Fibroblast of lung (primary cell): ENCODE measurements around the gene FDXR. TPM values are rescaled to one million over a fixed set of nuclear protein-coding genes. Genes with fewer than 3 reads are reported as not detected.

Experiments used
- DNase-seq, 2 donors: peaks; one replicate each; pipeline versions ENCODE4 v3.0.0 to v3.0.0-alpha.2; 2010; ENCODE audit warnings: low read depth in 2 of 2
- H2AFZ ChIP-seq: 2 replicates; pipeline ENCODE4 v1.5.1; 2012; ENCODE audit warnings: low read length, control low read depth, inconsistent platforms
- H3K27ac ChIP-seq: 2 replicates; pipeline ENCODE4 v1.5.1; 2011; ENCODE audit warnings: low read length, control low read depth; ENCODE audit not compliant: insufficient read depth
- H3K27me3 ChIP-seq: 2 replicates; pipeline ENCODE4 v1.5.1; 2011; ENCODE audit warnings: mild to moderate bottlenecking, low read length; ENCODE audit not compliant: control insufficient read depth, insufficient read depth
- H3K36me3 ChIP-seq: 2 replicates; pipeline ENCODE4 v1.5.1; 2011; ENCODE audit warnings: low read length; ENCODE audit not compliant: control insufficient read depth, insufficient read depth
- H3K4me1 ChIP-seq: 2 replicates; pipeline ENCODE4 v1.5.1; 2011; ENCODE audit warnings: low read length; ENCODE audit not compliant: control insufficient read depth, insufficient read depth; ENCODE audit errors: extremely low read depth
- H3K4me2 ChIP-seq: 2 replicates; pipeline ENCODE4 v1.5.1; 2011; ENCODE audit warnings: low read length, control low read depth; ENCODE audit not compliant: insufficient read depth; ENCODE audit errors: extremely low read depth
- H3K4me3 ChIP-seq, 4 experiments: fragments of 200-600 bp in 1 of 4; sonication (generic) in 1 of 4; replicated peaks in 1 of 4; 2 replicates each; pipeline ENCODE4 v1.5.1; 2011 to 2016; ENCODE audit warnings: low read length in 4 of 4, low read depth in 3 of 4, mild to moderate bottlenecking in 3 of 4, control low read depth in 2 of 4, inconsistent platforms in 1 of 4, mixed read lengths in 1 of 4; ENCODE audit not compliant: insufficient read depth in 1 of 4; ENCODE audit errors: control extremely low read depth in 1 of 4
- H3K79me2 ChIP-seq: 2 replicates; pipeline ENCODE4 v1.5.1; 2012; ENCODE audit warnings: mild to moderate bottlenecking, low read length, inconsistent platforms; ENCODE audit not compliant: control insufficient read depth, insufficient read depth
- H3K9ac ChIP-seq: 2 replicates; pipeline ENCODE4 v1.5.1; 2011; ENCODE audit warnings: mild to moderate bottlenecking, low read length, control low read depth; ENCODE audit not compliant: insufficient read depth
- H3K9me3 ChIP-seq: 2 replicates; pipeline ENCODE4 v1.5.1; 2012; ENCODE audit warnings: low read depth, low read length; ENCODE audit not compliant: control insufficient read depth, insufficient read depth
- H4K20me1 ChIP-seq: 2 replicates; pipeline ENCODE4 v1.5.1; 2011; ENCODE audit warnings: low read length; ENCODE audit not compliant: control insufficient read depth, insufficient read depth; ENCODE audit errors: extremely low read depth
- EZH2 ChIP-seq: IDR thresholded peaks from 2 replicates; pipeline ENCODE4 v1.5.1; 2012; ENCODE audit warnings: low read length, control low read depth, mild to moderate bottlenecking; ENCODE audit errors: missing control alignments
- polyA plus RNA-seq, 2 donors: library from polyadenylated mRNA; depleted of rRNA in 1 of 2; stranded (reverse) in 1 of 2; unstranded in 1 of 2; fragments of >200 nt; gene quantifications; 2 replicates each; pipeline ENCODE4 v1.2.1, GENCODE V29; 2011 to 2012; ENCODE audit warnings: missing spikeins in 1 of 2
- total RNA-seq: library from RNA; depleted of rRNA; stranded (reverse); fragments of >200 nt; gene quantifications from 2 replicates; pipeline ENCODE4 v1.2.1, GENCODE V29; 2014
- TF ChIP-seq, protein P1 (sequence below), 2 donors: IDR thresholded peaks in 1 of 2; conservative IDR thresholded peaks in 1 of 2; 1 replicate in 1 of 2; 2 replicates in 1 of 2; pipeline ENCODE4 v1.5.1; 2011 to 2012; ENCODE audit warnings: low read length in 2 of 2, control low read depth in 1 of 2, inconsistent platforms in 1 of 2, low read depth in 1 of 2, mild to moderate bottlenecking in 1 of 2

Gene FDXR
- total and polyA plus RNA-seq, 2 donors (not counting 1 experiment from before 2014, with no cell fraction given): 6.8 to 71.0 TPM

DNA sequence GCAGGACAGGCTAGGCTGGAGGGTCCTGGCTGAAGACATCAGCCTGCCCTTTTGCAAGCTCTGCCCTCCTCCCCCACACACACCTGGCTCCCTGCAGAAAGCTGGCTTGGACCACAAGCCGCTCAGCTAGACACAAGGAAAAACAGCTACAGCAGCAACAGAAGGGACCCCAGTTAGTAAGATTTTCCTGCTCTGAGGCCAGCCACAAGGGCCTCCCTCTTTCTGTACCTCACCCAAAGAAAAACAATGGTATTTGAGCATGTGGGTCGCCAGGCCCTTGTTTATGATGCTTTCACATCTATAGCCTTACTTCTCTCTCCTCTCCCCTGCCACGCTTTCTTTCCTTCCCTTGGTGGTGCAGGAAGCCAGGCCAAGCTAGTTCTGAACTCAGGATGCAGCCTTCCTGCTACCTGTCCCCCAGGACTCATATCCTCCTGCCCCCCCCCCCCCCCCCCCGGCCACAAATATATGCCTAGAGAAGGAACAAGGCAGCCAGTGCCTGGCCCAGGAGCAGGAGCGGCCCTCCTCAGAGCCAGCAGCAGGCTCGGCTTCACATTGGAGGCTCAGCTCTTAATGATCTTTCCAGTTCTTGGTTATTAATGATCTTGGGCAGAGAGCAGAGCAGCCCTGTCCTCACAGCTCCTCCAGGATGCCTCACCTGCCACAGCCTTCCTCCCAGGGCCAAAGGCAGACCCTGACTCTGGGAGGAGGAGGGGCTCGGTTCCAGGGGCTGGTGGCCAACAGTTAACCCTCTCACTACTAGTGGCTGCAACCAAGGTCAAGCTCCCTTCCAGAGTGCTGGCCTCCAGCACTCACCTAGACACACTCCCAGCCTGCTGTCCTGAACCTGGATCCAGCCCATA lies 32.6 kb downstream of the FDXR start:
- Histone ChIP-seq H3K4me2 (no peak overlapping the region), H3K27me3 (no peaks in the 10 kb centered on the region), H3K27ac (no peak overlapping the region), H3K79me2 (no peaks in the 10 kb centered on the region), H2AFZ (no peak overlapping the region), H3K4me3 (no peak overlapping the region), H3K36me3 (no peaks in the 10 kb centered on the region), H4K20me1 (no peaks in the 10 kb centered on the region), H3K9ac (no peak overlapping the region), H3K9me3 (no peaks in the 10 kb centered on the region), H3K4me1 (peaks cover 6% of the 10 kb centered on the region)
- DNase-seq: no peak
- TF ChIP-seq, protein P1, sequence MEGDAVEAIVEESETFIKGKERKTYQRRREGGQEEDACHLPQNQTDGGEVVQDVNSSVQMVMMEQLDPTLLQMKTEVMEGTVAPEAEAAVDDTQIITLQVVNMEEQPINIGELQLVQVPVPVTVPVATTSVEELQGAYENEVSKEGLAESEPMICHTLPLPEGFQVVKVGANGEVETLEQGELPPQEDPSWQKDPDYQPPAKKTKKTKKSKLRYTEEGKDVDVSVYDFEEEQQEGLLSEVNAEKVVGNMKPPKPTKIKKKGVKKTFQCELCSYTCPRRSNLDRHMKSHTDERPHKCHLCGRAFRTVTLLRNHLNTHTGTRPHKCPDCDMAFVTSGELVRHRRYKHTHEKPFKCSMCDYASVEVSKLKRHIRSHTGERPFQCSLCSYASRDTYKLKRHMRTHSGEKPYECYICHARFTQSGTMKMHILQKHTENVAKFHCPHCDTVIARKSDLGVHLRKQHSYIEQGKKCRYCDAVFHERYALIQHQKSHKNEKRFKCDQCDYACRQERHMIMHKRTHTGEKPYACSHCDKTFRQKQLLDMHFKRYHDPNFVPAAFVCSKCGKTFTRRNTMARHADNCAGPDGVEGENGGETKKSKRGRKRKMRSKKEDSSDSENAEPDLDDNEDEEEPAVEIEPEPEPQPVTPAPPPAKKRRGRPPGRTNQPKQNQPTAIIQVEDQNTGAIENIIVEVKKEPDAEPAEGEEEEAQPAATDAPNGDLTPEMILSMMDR (conservative IDR thresholded peaks at IDR 0.05 in 1 of 2, IDR thresholded peaks at IDR 0.05 in 1 of 2; ENCODE audit: low read depth in 1 of 2, low read length in 2 of 2): no peak
- TF ChIP-seq EZH2: no peak

DNA sequence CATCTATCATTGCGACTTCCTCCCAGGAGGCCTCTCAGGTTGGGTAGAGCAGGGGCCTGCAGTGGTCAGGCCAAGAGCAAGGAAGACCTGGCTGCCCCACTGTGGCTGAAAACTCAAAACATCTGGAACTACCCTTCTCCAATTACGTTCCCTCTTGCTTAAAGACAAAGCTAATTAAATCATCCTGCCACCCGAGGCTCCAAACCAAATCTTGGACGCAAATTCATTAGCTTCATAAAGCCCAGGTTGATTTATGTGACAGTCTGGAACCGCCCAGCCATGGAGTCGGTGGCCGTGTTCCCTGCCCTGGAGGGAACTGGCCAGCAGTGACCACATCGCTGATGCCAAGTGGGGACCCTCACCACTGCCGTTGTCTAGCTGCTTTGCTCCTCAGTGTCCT lies 34.5 kb downstream of the FDXR start:
- H3K27me3 ChIP-seq: no peaks in the 10 kb centered on the region
- H3K9ac ChIP-seq: no peak overlapping the region
- no peaks in the 10 kb centered on the region for H3K79me2 ChIP-seq
- H3K4me2 ChIP-seq: no peak overlapping the region
- H3K9me3 ChIP-seq: no peaks in the 10 kb centered on the region
- DNase-seq: no peak
- H2AFZ ChIP-seq: no peak overlapping the region
- H3K4me3 ChIP-seq: no peak overlapping the region
- no peaks in the 10 kb centered on the region for H3K36me3 ChIP-seq
- H3K4me1 ChIP-seq: peaks cover 6% of the 10 kb centered on the region
- no peak overlapping the region for H3K27ac ChIP-seq
- no peaks in the 10 kb centered on the region for H4K20me1 ChIP-seq
- TF ChIP-seq, protein P1 (conservative IDR thresholded peaks at IDR 0.05 in 1 of 2, IDR thresholded peaks at IDR 0.05 in 1 of 2; ENCODE audit: low read depth in 1 of 2, low read length in 2 of 2): no peak

DNA sequence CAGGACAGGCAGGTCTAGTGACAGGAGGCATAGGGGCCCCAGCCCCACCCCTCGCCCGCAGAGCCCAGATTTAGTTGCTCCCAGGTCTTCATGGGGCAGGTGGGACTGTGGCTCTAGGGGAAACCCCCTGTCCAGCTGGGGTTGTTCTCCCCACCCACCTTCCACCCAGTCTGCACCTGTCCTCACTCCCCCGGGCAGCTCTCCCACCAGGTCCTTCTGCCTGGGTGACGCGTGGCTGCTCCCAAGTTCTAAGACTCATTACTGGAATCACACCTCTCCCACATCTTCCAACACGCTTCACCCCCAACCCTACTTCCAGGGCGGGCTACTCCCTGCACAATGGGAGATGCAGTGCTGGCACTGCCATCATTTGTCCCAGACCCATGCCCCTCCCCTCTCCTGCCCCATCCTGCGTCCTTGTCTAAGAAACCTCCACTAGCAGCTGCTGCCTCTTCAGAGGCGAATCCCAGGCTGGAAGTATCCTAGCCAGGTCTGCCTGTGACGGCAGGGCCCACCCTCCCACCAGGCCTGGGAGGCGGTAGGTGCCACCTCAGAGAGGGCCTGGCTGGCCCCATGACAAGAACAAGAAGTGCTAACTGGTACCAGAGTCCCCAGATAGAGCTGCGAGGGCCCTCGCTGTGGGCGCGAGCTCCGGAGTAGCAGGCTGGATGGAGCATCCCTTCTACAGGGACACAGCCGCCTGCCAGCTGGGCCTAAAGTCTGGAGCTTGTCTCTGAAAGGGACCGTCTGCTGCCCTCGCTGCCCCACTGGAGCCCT lies 35.9 kb downstream of the FDXR start:
- H2AFZ ChIP-seq: no peak overlapping the region
- H3K9me3 ChIP-seq: no peaks in the 10 kb centered on the region
- no peak overlapping the region for H3K4me2 ChIP-seq
- TF ChIP-seq, protein P1 (conservative IDR thresholded peaks at IDR 0.05 in 1 of 2, IDR thresholded peaks at IDR 0.05 in 1 of 2; ENCODE audit: low read depth in 1 of 2, low read length in 2 of 2): no peak
- TF ChIP-seq EZH2: no peak
- H3K79me2 ChIP-seq: no peaks in the 10 kb centered on the region
- H3K27ac ChIP-seq: no peak overlapping the region
- H3K4me1 ChIP-seq: peaks cover 6% of the 10 kb centered on the region
- H3K27me3 ChIP-seq: no peaks in the 10 kb centered on the region
- H3K9ac ChIP-seq: no peak overlapping the region
- DNase-seq: no peak
- no peak overlapping the region for H3K4me3 ChIP-seq
- no peaks in the 10 kb centered on the region for H3K36me3 ChIP-seq
- H4K20me1 ChIP-seq: no peaks in the 10 kb centered on the region
